Suppressor macrophage treated with lipopolysaccharide for 1 hour (primary cell): ENCODE measurements around the gene DDX21.
"Not testable (repeated sequence)": the region's sequence is repeated elsewhere in the genome, so short reads cannot be mapped to it uniquely, and the experiment has no call there.

Source experiments
- DNase-seq, 3 donors: peaks; one replicate each; pipeline ENCODE4 v3.0.0-alpha.2; 2020 to 2022

The DDX21 gene

DNA sequence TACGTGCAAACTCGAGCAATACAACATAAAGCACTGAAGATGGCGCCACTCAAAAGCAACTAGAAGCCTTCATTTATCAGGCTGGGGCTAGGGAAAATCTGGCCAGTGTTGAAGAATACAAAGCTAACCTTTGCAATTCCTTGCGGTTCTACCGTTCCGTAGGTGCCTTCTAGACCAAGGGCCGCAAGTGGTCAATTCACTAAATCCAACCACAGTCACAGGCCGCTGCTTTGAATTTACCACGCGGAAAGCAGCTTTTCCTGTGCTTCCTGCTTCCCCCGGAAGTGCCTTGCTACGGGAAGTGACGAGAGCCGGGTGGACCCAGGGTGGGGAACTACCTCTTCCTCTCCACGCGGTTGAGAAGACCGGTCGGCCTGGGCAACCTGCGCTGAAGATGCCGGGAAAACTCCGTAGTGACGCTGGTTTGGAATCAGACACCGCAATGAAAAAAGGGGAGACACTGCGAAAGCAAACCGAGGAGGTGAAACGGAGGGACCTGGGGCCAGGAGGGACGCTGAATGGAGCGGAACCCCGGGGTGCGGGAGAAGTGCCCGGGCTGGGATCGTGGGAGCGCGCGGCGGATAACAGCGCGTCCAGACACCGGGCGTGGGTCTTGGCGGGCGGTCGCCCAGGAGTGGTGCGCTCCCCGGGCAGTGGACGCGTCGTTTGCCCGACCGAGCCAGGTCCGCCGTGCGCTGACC, at the start of gene DDX21:
Gene DDX21 (plus strand): TSS at position 339 of the 701 bp plus-strand sequence. CDS start 56 bp downstream, at position 395.
- peak; percentile 93 to 94 (median 94) for DNase-seq

DNA sequence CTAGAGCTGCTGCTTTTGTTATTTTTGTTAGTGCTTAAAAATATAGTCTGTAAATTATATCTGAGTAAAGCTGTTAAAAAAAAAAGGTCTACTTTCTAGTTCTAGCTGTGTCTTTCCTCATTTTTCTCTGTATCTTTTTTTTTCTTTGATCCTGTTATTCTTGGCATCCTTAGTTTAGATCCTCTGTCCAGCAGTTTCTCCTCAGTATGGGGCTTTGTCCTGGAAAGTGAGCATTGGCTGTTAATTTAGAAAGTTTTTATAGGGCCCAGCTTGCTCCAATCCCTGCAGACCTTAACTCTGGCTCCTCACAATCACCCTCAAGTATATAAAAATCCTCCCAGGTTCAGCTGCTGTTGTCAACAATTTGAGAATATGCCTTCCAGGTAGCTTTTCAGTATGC, 31.4 kb upstream of the DDX21 start:
- DNase-seq = no peak

GRCh38 chr10:68925489-68925888, 30.5 kb upstream of the DDX21 start:
- no peak for DNase-seq

DNA sequence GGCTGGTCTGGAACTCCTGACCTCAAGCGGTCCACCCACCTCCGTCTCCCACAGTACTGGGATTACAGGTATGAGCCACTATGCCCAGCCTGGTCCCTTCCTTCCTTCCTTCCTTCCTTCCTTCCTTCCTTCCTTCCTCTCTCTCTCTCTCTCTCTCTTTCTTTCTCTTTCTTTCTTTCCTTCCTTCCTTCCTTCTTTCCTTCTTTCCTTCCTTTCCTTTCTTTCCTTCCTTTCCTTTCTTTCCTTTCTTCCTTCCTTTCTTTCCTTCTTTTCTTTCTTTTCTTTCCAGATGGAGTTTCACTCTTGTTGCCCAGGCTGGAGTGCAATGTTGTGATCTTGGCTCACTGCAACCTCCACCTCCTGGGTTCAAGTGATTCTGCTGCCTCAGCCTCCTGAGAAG, 26.8 kb upstream of the DDX21 start:
- DNase-seq = not testable (repeated sequence)

DNA sequence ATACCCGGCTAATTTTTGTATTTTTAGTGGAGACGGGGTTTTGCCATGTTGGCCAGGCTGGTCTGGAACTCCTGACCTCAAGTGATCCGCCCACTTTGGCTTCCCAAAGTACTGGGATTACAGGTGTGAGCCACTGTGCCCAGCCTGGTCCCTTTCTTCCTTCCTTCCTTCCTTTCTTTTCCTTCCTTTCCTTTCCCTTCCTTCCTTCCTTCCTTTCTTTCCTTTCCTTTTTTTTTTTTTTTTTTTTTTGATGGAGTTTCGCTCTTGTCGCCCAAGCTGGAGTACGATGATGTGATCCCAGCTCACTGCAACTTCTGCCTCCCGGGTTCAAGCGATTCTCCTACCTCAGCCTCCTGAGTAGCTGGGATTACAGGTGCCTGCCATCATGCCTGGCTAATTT, 26.1 kb upstream of the DDX21 start:
- DNase-seq = not testable (repeated sequence)

DNA sequence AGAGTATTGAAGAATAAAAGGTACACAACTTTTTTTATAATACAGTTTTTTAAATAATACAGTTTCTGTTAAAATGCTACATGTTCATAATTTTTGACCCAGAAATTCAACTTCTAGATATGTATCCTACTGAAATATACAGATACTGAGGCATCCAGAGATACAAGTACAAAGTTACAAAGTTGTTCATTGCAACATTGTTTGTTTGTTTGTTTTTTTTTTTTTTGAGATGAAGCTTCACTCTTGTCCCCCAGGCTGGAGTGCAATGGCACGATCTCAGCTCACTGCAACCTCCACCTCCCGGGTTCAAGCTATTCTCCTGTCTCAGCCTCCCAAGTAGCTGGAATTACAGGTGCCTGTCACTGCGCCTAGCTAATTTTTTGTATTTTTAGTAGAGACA, 23.1 kb upstream of the DDX21 start:
- not testable (repeated sequence) for DNase-seq

GRCh38 chr10:68934994-68935393, 21.0 kb upstream of the DDX21 start:
- no peak for DNase-seq

DNA sequence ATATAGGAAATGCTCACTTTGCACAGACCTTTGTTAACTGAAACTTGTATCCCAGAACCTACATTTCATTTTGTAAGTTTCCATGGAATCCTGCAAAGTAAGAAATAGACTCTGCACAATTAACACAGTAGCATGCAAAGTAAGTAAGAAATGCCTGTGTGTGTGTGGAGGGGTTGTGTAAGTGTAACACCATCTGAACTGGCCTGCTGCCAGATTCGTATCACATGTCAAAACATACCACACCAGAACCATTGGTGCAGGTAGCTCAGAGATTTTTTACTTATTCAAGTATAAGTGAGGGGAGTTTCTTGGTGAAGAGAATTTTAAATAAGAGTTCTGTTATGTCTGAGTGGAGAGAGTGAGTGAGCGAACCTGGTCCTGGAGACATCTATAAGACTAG, 17.9 kb upstream of the DDX21 start:
- no peak for DNase-seq

DNA sequence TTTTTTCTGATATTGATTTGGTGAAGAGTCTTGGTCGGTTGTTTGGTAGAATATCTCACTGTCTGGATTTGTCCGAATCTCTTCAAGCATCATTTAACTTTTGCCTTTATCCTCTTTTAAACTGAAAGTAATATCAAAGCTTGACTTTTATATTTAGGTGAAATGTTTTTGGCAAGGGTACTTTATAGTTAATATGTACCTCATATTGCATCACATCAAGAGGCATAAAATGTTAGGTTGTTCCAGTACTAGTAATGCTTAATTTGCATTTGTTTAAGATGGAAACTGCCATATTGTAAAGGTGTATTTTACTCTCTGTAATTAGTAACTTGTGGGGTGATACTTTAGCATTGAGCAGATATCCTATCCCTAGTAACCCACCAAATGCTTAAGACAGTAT, 17.1 kb upstream of the DDX21 start:
- no peak for DNase-seq

- DNase-seq = not testable (repeated sequence)
These were observed 15.1 kb upstream of the DDX21 start for GRCh38 chr10:68940917-68941316.

- no peak for DNase-seq
These were observed 5.4 kb upstream of the DDX21 start for GRCh38 chr10:68950598-68950997.

DNA sequence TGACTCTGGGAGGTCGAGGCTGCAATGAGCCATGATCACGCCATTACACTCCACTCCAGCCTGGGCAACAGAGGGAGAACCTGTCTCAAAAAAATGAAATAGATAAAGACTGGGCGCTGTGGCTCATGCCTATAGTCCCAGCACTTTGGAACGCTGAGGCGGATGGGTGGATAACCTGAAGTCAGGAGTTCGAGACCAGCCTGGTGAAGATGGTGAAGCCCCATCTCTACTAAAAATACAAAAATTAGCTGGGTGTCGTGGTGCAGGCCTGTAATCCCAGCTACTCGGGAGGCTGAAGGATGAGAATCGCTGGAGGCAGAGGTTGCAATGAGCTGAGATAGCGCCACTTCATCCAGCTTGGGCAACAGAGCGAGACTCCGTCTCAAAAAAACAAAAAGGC, 1.1 kb upstream of the DDX21 start:
- no peak for DNase-seq

DNA sequence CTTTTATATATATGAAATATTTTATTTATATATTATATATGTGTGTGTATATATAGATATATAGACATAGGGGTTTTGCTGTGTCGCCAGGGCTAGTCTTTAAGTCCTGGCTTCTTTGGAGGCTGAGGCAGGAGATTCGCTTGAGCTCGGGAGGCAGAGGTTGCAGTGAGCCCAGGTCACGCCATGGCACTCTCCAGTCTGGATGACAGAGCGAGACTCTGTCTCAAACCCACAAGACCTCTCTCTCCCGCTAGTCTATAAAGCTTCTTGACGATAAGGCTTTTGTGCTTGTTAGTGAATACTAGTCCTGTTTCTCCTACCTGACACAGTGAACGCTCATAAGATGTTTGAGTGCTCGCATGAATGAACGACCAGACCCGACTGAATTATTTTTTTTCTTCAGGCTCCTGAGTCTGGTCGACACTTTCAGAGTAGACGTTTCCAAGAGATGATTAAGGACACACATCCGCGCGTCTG, 577 bp upstream of the DDX21 start:
- peak in 2 of 3 donors; percentile 24 to 26 for DNase-seq

- no peak for DNase-seq
These were observed 1.3 kb downstream of the DDX21 start for GRCh38 chr10:68957284-68957615.

DNA sequence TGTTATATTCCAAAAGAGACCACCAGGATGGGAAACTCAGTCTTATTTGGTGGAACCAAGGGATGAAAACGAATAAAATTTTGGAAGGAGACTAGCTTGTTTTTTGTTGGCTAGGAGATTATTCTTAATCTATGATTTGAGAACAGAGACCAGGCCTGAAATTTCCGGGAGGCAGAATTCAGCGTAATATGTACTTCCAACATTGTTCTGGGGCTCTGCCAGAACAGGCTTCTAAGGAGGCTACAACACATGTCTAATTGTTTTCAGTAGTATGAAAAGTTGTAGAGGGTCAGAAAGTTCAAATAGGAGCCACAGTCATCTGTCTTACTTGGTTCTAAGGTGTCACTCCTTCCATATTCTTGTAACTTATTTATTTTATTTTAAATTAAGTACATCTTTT, 1.7 kb downstream of the DDX21 start:
- no peak for DNase-seq

GRCh38 chr10:68959695-68960527, 3.9 kb downstream of the DDX21 start:
- no peak for DNase-seq

DNA sequence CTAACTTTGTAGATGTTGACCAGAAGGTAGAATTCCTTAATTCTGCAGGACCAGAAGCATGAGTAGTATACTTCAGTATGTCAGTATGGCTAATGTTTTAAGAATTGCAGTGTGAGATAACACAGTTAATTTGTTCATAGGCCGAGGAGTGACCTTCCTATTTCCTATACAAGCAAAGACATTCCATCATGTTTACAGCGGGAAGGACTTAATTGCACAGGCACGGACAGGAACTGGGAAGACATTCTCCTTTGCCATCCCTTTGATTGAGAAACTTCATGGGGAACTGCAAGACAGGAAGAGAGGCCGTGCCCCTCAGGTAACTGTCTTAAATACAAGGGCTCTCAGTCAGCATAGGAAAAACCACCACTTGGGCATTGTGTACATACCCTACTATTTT, 7.2 kb downstream of the DDX21 start:
- DNase-seq = no peak

GRCh38 chr10:68973975-68974374, 18.0 kb downstream of the DDX21 start:
- no peak for DNase-seq

GRCh38 chr10:68975936-68976473, 20.0 kb downstream of the DDX21 start:
- not testable (repeated sequence) for DNase-seq

DNA sequence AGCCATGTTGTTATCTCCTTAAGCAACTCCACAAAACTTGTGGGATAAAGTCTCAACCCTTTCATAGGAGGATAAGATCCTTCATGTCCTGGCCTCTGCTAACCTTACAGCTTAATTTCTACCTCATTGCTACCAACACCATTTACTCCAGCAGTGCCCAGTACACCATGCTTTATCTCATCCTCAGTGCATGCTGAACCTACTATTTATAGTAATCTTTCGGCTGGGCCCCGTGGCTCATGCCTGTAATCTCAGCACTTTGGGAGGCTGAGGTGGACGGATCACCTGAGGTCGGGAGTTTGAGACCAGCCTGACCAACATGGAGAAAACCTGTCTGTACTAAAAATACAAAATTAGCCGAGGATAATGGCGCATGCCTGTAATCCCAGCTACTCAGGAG, 23.8 kb downstream of the DDX21 start:
- DNase-seq = not testable (repeated sequence)

DNA sequence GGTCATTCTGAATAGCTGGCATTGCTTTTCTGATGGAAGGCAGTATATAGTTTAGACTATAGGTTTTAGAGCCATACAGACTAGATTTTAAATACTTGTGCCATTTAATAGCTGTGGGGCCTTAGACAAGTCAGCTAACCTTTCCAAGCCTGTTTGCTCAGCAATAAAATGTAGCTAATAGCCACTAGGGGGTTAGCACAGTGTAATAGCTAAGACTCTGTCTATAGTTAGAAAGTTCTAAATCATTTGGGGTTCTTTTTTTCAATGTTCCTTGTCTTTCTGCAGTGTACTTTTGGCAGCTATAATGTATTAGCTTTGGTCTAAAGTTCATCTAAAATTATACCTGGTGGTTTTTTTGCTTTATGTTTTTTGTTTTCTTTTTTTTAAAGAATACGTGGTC, 25.1 kb downstream of the DDX21 start:
- DNase-seq = peak in 2 of 3 donors; percentile 5 to 24

- no peak for DNase-seq
These were observed 26.4 kb downstream of the DDX21 start for GRCh38 chr10:68982389-68982788.

DNA sequence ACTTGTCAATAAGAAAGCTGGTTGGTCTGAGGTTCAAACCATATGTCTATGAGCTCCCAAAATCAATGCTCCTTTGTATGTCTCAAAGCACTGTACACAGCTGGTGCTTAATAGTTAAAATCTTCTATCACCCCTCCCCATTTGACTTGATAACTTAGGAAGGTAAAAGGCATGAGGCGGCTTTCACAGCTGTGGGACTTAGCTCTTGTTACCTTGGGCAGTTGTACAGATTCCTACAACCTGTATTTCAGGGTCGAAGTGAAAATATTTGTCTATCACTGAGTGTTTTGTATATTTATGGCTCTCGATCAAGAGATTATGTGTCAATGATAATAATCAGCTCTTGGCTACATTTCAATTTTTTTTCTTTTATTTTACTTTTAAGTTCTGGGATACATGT, 31.6 kb downstream of the DDX21 start:
- no peak for DNase-seq
